HepG2 (cell line): ENCODE measurements around the gene UBE3B. TPM values are rescaled to one million over a fixed set of nuclear protein-coding genes. Genes with fewer than 3 reads are reported as not detected.
A peak's percentile ranks its signal among the peaks of the same experiment; 100 is the strongest.

Source experiments
- ATRX ChIP-seq: sonication (generic); formaldehyde crosslinking; IDR thresholded peaks from 2 replicates; pipeline ENCODE4 v1.4.0; 2020; ENCODE audit warnings: missing genetic modification reagents, borderline replicate concordance
- CREBL2 ChIP-seq: sonication (generic); formaldehyde crosslinking; IDR thresholded peaks from 2 replicates; pipeline ENCODE4 v1.8.1; 2023; ENCODE audit warnings: missing genetic modification reagents, mild to moderate bottlenecking, borderline replicate concordance
- FOXM1 ChIP-seq: sonication (generic); formaldehyde crosslinking; IDR thresholded peaks from 2 replicates; pipeline ENCODE4 v1.5.0; 2020; ENCODE audit warnings: missing genetic modification reagents
- GZF1 ChIP-seq: sonication (generic); formaldehyde crosslinking; IDR thresholded peaks from 2 replicates; pipeline ENCODE4 v1.5.1; 2020; ENCODE audit warnings: mild to moderate bottlenecking, missing genetic modification reagents
- HMG20B ChIP-seq: conservative IDR thresholded peaks from 2 replicates; pipeline ENCODE4 v1.6.1; 2016; ENCODE audit warnings: missing genetic modification reagents, missing compliant biosample characterization
- LCORL ChIP-seq, 2 experiments: fragments of 450-650 bp in 1 of 2; sonication (generic) in 1 of 2; formaldehyde crosslinking in 1 of 2; IDR thresholded peaks; 2 replicates each; pipeline versions ENCODE4 v1.5.0 to v1.6.1; 2017 to 2020; ENCODE audit warnings: antibody characterized with exemption in 1 of 2, missing genetic modification reagents in 1 of 2
- MAFF ChIP-seq: IDR thresholded peaks from 2 replicates; pipeline ENCODE4 v1.6.1; 2011; ENCODE audit warnings: low read depth, low read length, improper control_type of control experiment
- MTA1 ChIP-seq: sonication (generic); formaldehyde crosslinking; IDR thresholded peaks from 2 replicates; pipeline ENCODE4 v1.4.0; 2020; ENCODE audit warnings: missing genetic modification reagents, mild to moderate bottlenecking, borderline replicate concordance
- RCOR2 ChIP-seq: IDR thresholded peaks from 2 replicates; pipeline ENCODE4 v1.6.1; 2016; ENCODE audit warnings: missing biosample characterization, missing genetic modification reagents
- RELA ChIP-seq: sonication (generic); formaldehyde crosslinking; IDR thresholded peaks from 2 replicates; pipeline ENCODE4 v1.4.0; 2020; ENCODE audit warnings: missing genetic modification reagents
- RORA ChIP-seq: sonication (generic); formaldehyde crosslinking; IDR thresholded peaks from 2 replicates; pipeline ENCODE4 v1.5.0; 2020; ENCODE audit warnings: mild to moderate bottlenecking, missing genetic modification reagents, moderate library complexity
- SKIL ChIP-seq: sonication (generic); formaldehyde crosslinking; IDR thresholded peaks from 2 replicates; pipeline ENCODE4 v1.8.0; 2022; ENCODE audit warnings: missing genetic modification reagents, mild to moderate bottlenecking, moderate library complexity, borderline replicate concordance
- SMYD3 ChIP-seq: sonication (generic); formaldehyde crosslinking; IDR thresholded peaks from 2 replicates; pipeline ENCODE4 v1.8.1; 2023; ENCODE audit warnings: mild to moderate bottlenecking, missing genetic modification reagents
- SRSF9 ChIP-seq: fragments of 200-400 bp; formaldehyde crosslinking; IDR thresholded peaks from 2 replicates; pipeline ENCODE4 v1.6.1; 2018; ENCODE audit warnings: borderline replicate concordance, mild to moderate bottlenecking, low read depth, low read length; ENCODE audit not compliant: insufficient read depth, poor library complexity, severe bottlenecking
- XRCC5 ChIP-seq: fragments of 200-400 bp; formaldehyde crosslinking; optimal IDR thresholded peaks from 2 replicates; pipeline ENCODE3; 2017; ENCODE audit warnings: mild to moderate bottlenecking, low read length
- ZBTB25 ChIP-seq: IDR thresholded peaks from 2 replicates; pipeline ENCODE4 v1.6.1; 2018; ENCODE audit warnings: missing genetic modification reagents
- ZFP37 ChIP-seq: sonication (generic); formaldehyde crosslinking; IDR thresholded peaks from 2 replicates; pipeline ENCODE4 v1.4.0; 2020; ENCODE audit warnings: missing genetic modification reagents, borderline replicate concordance
- ZMAT3 ChIP-seq: sonication (generic); formaldehyde crosslinking; conservative IDR thresholded peaks from 2 replicates; pipeline ENCODE4 v1.7.0; 2021; ENCODE audit warnings: missing genetic modification reagents
- ZNF10 ChIP-seq: sonication (generic); formaldehyde crosslinking; IDR thresholded peaks from 2 replicates; pipeline ENCODE4 v1.4.0; 2020; ENCODE audit warnings: mild to moderate bottlenecking, low read depth, missing genetic modification reagents, borderline replicate concordance
- ZNF33B ChIP-seq: sonication (generic); formaldehyde crosslinking; IDR thresholded peaks from 2 replicates; pipeline ENCODE4 v1.5.1; 2020; ENCODE audit warnings: mild to moderate bottlenecking, missing genetic modification reagents
- ZNF678 ChIP-seq: sonication (generic); formaldehyde crosslinking; IDR thresholded peaks from 2 replicates; pipeline ENCODE4 v1.4.0; 2020; ENCODE audit warnings: mild to moderate bottlenecking, missing genetic modification reagents
- polyA plus RNA-seq, 8 experiments: library from polyadenylated mRNA; depleted of rRNA in 3 of 8; stranded (reverse) in 7 of 8; unstranded in 1 of 8; fragments of >200 nt; fragmentation: Illumina TruSeq in 4 of 8; extraction: Trizol in 4 of 8; gene quantifications; 2 replicates each; pipeline versions ENCODE4 v1.2.1 to v1.2.3, GENCODE V29; 2011 to 2016; ENCODE audit warnings: low read depth in 4 of 8, missing spikeins in 1 of 8, mixed read lengths in 1 of 8; ENCODE audit not compliant: insufficient read depth in 1 of 8
- total RNA-seq, 5 experiments: library from RNA; depleted of rRNA; stranded (reverse); fragments of >200 nt; fragmentation: Illumina TruSeq; extraction: Trizol; gene quantifications; 2 replicates each; pipeline ENCODE4 v1.2.3, GENCODE V29; 2016; ENCODE audit warnings: low read depth in 1 of 5
- TF ChIP-seq, protein P1 (sequence below): sonication (generic); formaldehyde crosslinking; IDR thresholded peaks from 2 replicates; pipeline ENCODE4 v1.5.0; 2020; ENCODE audit warnings: mild to moderate bottlenecking, missing genetic modification reagents
- TF ChIP-seq, protein P2 (sequence below): IDR thresholded peaks from 2 replicates; pipeline ENCODE4 v1.6.1; 2016

Gene UBE3B
- total and polyA plus RNA-seq, 2 of the 13 experiments (the other 11 are each of a cell fraction or from before 2014, with no cell fraction given): 22.7 to 25.3 TPM

- TF ChIP-seq RORA (no peak), SKIL (no peak), LCORL (IDR thresholded peaks at IDR 0.05) (no peak), LCORL (CRISPR knock-in tag; IDR thresholded peaks at IDR 0.05) (0 out of 2 replicates have a peak, but pooled peaks have one; percentile 48), ZNF678 (no peak), ZNF33B (CRISPR knock-in tag) (no peak), GZF1 (CRISPR knock-in tag) (peak; percentile 82), HMG20B (CRISPR knock-in tag) (no peak), ZFP37 (CRISPR knock-in tag) (no peak), XRCC5 (peak; percentile 32), ZMAT3 (CRISPR knock-in tag) (no peak), ZBTB25 (CRISPR knock-in tag) (peak; percentile 77; the same call in 1 of the 2 replicates), FOXM1 (no peak), ATRX (CRISPR knock-in tag) (no peak), RCOR2 (CRISPR knock-in tag) (peak; percentile 52; the same call in 1 of the 2 replicates), SMYD3 (CRISPR knock-in tag) (peak; percentile 76; the same call in 1 of the 2 replicates), MAFF (no peak), SRSF9 (no peak), RELA (peak; percentile 66; the same call in 1 of the 2 replicates), MTA1 (peak; percentile 96), CREBL2 (CRISPR knock-in tag) (no peak), ZNF10 (CRISPR knock-in tag) (0 out of 2 replicates have a peak, but pooled peaks have one; percentile 62)
- TF ChIP-seq, protein P1, sequence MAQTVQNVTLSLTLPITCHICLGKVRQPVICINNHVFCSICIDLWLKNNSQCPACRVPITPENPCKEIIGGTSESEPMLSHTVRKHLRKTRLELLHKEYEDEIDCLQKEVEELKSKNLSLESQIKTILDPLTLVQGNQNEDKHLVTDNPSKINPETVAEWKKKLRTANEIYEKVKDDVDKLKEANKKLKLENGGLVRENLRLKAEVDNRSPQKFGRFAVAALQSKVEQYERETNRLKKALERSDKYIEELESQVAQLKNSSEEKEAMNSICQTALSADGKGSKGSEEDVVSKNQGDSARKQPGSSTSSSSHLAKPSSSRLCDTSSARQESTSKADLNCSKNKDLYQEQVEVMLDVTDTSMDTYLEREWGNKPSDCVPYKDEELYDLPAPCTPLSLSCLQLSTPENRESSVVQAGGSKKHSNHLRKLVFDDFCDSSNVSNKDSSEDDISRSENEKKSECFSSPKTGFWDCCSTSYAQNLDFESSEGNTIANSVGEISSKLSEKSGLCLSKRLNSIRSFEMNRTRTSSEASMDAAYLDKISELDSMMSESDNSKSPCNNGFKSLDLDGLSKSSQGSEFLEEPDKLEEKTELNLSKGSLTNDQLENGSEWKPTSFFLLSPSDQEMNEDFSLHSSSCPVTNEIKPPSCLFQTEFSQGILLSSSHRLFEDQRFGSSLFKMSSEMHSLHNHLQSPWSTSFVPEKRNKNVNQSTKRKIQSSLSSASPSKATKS: 0 out of 2 replicates have a peak, but pooled peaks have one; percentile 23
- TF ChIP-seq, protein P2, sequence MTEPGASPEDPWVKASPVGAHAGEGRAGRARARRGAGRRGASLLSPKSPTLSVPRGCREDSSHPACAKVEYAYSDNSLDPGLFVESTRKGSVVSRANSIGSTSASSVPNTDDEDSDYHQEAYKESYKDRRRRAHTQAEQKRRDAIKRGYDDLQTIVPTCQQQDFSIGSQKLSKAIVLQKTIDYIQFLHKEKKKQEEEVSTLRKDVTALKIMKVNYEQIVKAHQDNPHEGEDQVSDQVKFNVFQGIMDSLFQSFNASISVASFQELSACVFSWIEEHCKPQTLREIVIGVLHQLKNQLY (CRISPR knock-in tag): peak; percentile 48
Measured at GRCh38 chr12:109573029-109573913, 95.8 kb downstream of the UBE3B start, which contains the start of the genes MMAB and MVK (continued).
